SH-SY5Y (cell line): ENCODE results near the gene NBEAL2.

Experiments
- GATA2 ChIP-seq: IDR thresholded peaks from 2 replicates; pipeline ENCODE4 v1.6.1; 2011; ENCODE audit warnings: mild to moderate bottlenecking, low read depth, low read length
- GATA3 ChIP-seq: IDR thresholded peaks from 2 replicates; pipeline ENCODE4 v1.6.1; 2011; ENCODE audit warnings: low read depth, mild to moderate bottlenecking, low read length, moderate library complexity

DNA sequence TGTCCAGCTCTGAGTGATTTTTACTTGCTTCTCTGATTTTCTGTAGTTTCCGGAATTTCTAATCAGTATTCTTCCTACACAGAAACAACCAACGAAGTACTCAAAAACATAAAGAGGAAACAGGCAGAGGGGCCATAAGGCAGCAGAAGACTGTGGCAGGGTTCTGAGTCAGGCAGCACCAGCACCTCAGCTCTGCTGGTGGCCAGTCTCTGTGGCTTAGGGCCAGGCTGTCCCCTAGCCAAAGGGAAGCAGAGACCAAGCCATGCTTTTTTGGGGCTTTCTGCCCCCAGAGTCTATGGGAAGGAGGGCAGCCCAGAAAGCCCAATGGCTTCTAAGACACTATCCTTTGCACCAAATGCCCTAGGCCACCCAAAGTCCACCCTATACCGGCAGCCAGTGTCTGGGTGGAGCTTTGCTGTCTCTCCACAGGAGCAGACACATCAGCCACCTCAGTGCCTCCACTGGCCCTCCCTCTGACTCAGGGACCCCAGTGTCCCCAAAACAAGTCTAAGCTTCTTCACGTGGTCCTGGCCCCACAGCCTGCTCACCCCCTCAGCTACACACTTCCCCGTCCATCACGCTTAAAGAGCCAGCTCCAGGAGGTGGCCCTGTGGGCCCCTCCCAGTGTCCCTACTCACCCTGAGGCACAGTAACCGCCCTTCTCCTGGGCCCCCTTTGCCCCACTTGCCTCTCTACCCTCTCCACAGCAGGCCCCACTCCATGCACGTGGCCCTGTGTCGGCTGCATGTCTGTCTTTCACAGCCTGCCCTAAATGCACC lies 49.1 kb upstream of the NBEAL2 start:
- TF ChIP-seq GATA2 (no peak), GATA3 (no peak)
